HG03064 (cell line): Measurements from ENCODE around the gene PAM16.
"Not testable (repeated sequence)": the region's sequence is repeated elsewhere in the genome, so short reads cannot be mapped to it uniquely, and the experiment has no call there.

Experiments used
- ATAC-seq: cut with Tn5 transposase; IDR thresholded peaks from one replicate; pipeline ENCODE4 v1.9.1; 2021; ENCODE audit warnings: low read depth; ENCODE audit not compliant: unreplicated experiment

PAM16 gene

GRCh38 chr16:4337540-4338088, 13.5 kb downstream of the PAM16 start:
- no peak for ATAC-seq

- ATAC-seq: no peak
These were observed 14.2 kb downstream of the PAM16 start for GRCh38 chr16:4336701-4337539.

DNA sequence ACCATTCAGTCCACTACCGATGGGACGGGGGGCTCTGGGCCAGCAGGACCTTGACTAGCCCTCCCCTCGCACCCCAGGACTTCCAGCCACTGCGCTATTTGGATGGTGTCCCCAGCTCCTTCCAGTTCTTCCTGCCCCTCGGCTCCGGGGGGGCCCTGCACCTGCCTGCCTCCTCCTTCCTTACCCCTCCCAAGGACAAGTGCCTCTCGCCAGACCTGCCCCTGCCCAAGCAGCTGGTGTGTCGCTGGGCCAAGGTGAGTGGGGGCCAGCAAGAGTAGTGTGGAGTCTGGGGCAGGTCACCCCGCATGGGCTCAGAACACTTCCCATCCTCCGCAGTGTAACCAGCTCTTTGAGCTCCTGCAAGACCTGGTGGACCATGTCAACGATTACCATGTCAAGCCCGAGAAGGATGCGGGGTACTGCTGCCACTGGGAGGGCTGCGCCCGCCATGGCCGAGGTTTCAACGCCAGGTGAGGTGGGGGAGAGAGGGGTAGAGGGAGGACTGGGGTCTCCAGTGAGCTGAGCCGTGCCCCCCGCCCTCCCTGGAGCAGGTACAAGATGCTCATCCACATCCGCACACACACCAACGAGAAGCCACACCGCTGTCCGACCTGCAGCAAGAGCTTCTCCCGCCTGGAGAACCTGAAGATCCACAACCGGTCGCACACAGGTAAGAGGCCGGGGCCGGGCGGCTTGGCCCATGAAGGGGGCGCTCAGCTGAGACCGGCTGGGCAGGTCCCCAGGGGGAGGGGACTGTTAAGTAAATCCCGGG, 16.2 kb downstream of the PAM16 start:
- no peak for ATAC-seq

DNA sequence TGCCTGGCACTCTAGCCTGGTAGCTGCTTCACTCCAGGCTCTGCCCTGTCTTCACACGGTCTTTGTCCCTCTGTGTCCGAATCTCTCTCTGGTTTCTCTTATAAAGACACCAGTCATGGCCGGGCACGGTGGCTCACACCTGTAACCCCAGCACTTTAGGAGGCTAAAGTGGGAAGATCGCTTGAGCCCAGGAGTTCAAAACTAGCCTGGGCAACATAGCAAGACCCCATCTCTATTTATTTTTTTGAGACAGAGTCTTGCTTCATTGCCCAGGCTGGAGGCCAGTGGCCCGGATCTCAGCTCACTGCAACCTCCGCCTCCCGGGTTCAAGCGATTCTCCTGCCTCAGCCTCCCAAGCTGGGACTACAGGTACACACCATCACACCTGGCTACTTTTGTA, 17.4 kb downstream of the PAM16 start:
- not testable (repeated sequence) for ATAC-seq

GRCh38 chr16:4333308-4333638, 17.8 kb downstream of the PAM16 start:
- ATAC-seq: no peak

- ATAC-seq: no peak
These were observed 18.4 kb downstream of the PAM16 start for GRCh38 chr16:4332623-4333307.

GRCh38 chr16:4332083-4332482, 19.0 kb downstream of the PAM16 start:
- ATAC-seq: no peak

- ATAC-seq: no peak
These were observed 20.7 kb downstream of the PAM16 start for GRCh38 chr16:4330277-4330874.

DNA sequence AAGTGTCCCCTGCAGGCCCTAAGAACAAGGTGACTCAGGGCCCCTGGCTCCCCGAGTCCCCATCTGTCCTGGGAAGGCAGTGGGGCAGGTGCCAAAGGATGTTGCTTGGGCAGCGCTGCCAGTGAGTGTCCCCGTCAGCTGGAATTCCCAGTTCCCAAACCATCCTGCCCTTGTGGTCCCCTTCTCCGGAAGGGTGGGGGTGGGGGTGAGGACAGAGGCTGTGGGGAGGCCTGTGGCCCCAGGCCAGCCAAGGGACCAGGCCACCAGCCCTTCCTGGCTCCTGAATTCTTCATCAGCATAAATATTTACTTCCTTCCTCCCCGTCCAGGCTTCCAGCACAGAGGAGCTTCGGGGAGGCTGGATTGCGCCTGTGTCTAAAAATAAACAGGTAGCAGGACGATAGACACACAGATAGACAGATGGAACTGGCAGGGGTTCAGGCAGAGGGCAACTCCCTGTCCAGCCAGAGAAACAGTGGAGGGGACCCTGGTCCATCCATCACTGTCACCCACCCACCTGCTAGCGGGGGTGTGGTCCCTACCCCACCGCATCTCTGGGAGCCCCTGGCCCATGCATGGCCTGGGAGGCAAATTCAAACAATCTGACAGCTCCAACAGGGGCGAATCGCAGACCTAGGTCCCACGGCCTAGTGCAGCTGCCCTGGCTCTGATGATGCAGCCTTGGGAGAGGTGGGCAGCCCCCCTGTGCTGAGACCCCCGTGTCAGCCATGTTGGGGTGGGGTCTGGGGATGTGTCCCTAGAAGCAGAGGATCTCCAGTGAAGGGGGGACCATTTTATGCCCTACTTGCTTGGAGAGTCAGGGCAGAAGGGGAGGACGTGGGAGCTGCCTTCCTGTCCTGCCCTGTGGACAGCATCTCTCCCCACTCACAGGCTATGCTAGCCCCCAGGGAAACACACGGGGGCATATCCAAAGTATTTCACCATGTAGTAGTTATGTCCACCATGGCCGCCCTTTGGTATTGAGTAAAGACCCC, 22.0 kb downstream of the PAM16 start:
- no peak for ATAC-seq

DNA sequence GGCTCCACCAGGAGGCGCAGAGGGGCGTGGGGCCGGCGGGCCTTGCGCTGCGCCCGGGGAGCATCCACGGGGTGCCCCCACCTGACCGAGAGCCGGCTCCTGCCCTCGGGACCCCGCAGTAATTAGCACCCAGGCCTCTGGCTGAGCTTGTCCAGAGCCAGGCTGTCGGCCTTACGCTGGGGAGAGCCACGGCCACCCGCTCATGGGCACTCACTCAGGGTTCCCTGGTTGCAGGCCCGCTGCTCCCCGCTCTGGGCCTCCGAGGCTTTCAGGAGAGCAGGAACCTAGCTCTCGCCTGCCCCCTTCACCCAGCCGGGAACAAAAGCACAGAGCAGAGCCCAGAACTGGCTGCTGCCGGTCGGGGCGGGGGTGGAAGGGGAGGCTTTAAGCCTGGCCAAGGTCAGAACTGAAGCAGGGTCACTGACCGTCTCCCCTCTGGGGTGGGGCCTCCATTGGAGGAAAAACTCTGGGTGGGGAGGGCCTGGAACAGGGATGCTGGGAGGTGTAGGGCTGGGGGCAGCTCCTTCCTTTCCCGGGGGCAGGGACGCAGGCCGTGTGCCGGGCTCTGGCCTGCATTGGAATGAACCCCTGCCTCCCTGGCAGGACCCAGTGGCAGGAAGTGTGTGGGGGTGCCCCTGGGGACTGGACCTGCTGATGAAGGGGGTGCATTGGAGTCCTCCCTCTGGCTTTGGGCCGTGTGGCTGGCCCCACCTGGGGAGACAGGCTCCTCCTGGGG, 22.9 kb downstream of the PAM16 start:
- no peak for ATAC-seq

DNA sequence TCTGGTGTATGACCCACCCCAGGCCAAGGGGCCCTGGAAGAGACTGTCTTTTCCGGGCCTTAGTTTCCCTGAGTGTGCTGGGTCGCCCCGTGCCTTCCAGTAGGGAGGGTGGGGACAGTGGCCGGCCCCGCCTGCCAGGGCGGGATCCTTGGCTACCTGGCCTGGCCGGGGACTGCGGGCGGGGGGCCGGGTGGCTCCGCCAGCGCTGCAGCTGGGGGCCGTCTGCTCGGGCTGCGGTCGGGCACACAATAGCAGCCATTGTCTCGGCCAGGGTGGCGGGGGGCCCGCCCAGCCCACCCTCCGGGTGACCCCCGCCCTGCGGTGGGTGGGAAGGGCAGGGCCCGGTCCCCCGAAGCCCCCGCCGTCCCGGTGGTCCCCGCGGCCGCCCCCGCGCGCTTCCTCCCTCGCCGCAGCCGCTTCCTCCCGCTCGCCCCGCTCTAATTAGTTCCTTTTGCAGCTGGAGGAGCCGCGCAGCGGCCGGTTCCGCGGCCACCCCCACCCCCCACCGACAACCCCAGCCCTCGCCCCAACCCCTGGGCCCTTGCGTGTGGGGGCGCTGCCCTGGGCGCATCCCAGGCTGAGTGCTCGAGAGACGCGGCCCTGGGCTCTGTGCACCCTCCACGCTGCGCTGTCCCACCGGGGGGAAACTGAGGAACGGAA, 23.6 kb downstream of the PAM16 start:
- no peak for ATAC-seq

GRCh38 chr16:4325253-4325758, 25.8 kb downstream of the PAM16 start:
- no peak for ATAC-seq

DNA sequence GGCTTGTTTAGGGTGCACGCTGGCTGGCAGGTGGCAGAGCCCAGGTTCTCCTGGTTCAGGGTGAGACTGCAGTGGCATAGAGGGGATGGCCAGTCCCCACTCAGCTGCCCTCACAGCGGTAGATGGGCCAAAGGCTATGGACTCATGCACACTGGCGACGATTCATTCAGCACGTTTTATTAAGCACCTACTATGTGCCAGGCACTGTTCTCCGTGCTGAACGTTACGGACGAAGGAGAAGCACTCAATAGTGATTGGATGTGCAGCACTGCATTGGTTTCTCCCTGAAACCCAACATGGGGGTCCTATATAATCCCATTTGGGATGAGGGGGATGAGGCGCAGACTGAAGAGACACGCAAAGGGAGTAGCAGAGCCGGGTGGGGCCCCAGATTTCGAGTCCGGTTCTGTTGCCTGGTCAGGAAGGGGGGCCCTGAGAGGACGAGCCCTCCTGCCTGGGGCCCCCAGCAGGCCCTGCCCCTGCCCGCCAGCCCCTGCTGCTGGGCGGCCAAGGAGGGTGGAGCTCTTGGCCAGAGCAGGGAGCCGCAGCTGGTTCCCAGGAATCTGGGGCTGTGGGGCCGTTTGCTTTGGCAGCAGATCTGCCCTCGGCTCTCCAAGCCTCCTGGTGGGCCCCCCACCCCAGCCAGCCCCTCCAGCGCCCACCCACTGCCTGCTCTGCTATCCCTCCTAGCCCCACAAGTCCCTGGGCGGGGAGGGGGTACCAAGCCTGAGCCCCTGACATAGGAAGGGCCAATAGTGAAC, 26.4 kb downstream of the PAM16 start:
- no peak for ATAC-seq

DNA sequence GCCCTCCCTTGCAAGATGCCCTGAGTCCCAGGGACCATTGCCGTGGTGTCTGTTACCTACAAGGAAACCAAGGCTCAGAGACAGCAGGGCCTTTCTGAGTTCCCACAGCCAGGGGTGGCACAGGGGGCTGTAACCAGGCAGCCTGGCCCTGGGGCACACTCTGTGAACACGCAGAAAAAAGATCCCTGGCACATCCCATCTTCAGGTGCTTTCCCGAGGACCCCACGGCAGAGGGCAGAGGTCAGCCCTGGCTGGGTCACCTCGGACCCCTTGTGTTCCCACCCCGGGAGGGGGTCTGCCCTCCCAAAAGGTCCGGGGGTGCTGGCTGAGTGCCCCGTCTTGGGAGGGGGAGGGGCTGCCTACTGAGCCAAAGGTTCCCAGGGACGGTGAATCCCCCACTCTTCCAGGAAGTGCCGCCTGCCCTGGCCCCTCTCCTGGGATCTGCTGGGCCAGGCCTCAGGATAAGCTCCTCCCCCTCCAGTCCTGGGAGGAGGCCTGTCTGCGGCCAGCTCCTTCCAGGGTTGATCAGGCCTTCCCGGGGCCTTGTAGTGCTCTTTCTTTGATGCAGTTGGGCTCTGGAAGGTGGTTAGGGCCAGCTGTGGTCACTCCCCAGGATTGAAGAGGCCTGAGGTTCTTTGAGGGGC, 27.2 kb downstream of the PAM16 start:
- ATAC-seq: no peak

DNA sequence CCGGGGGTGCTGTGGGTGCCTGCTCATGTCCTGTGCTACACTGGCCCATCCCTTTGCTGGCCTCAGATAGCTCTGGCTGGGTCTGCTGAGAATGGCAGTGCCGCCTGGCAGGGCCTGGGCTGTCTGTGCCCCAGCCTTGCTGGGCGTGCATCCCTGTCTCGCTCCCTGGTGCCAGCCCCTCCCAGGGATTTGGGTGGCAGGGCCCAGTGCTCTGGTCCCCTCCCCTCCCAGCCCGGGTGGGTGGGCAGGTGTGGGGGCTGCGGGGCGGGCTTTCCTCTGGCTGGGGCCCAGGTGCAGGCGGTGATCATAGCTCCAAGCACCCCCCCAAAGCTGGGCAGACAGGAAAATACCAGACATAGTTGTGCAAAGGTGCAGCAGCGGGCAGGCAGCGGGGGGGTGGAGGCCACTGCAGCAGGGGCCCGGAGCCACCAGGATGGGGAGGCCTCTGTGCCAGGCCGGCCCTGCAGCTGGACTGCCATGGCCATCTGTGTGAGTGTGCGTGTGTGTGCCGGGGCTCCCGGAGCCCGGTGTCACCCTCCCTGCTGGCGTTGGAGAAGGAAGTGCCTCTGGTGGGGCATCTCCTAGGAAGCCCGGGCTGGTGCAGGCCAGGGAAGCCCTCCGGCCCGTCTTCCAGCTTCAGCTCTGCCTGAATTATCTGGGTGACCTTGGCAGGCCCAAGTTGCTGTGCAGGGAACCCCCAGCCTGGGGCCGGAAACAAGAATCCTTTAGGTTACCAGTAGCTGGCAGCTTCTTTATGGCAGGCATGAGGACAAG, 27.9 kb downstream of the PAM16 start:
- ATAC-seq: no peak
